T1000 (cell line): ENCODE results near the gene CARMIL1.
"Not testable (repeated sequence)": the region's sequence is repeated elsewhere in the genome, so short reads cannot be mapped to it uniquely, and the experiment has no call there.

ENCODE experiments used
- DNase-seq: peaks from one replicate; lab custom pipeline; 2025; ENCODE audit warnings: mixed read lengths; lab: John Stamatoyannopoulos, UW

CARMIL1 gene

DNA sequence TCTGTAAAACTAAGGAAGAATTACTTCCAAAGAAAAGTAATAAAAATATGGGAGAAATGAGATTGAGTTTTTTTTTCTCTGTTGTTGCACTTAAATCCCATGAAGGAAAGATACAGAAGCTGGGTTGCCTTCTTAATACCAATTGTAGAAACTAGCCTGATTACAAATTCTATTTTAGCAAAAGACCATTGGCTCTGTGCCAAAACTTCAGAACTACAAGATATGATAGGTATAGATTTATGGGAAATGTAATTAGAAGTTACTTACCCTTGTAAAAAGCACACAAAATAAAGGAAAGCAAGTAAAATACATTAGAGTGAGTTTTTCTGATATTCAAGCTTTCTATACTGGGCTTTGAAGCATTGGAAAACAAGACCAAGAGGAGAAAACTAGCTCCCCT is 299.4 kb downstream of the CARMIL1 start:
- DNase-seq, result no peak

DNA sequence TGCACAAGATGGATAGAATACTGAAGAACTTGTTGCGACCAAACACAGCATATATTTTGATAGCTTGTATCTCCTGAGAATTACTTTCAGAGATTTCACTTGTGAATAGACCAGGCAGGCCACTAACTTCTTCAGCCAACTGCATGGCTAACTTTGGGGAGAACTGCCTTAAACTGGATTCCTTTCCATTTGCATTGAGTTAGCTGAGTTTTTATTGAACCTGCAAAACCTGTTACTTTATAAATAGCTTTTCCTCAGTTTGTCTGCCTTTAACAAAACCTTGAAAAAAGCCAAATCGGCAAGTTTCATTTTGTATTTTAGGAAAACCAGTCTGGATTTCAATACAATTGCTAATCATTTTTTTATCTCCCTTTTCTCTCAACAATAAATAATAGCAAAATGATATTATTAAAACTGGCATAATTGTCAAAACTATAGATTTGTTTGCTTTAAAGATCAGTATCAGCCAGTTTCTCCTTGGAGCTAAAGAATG is 300.3 kb downstream of the CARMIL1 start:
- DNase-seq, result no peak

DNA sequence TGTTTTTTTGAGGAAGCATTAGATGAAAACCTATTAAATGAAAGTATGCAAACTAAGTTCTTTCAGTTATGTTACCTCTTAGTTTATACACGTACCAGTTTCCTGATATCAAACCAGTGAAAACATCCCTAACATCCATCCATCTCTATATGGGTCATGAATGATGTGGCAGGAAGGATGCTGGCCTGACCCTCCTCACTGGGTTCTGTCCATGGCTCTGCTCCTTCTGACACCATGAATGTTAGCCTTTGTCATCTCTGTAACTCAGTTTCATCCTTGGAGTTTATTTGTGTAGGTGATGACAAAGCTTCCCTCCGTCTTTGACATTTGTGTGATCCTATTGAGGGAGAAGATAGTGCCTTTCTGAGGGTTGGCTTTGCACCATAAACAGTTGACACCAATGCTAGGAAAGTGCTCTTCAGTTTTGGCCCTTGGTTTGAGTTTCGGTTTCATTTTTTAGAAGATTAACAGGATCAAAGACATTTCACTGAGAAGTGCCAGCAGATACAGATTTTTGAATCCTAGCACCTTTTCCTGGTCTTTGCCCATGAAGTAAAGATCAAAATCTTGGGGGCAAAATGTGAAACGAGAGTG is 300.8 kb downstream of the CARMIL1 start:
- no peak for DNase-seq

GRCh38 chr6:25582101-25582500 is 302.9 kb downstream of the CARMIL1 start:
- DNase-seq, result no peak

- DNase-seq, result no peak
Observed at GRCh38 chr6:25583099-25583498, 303.9 kb downstream of the CARMIL1 start.

- DNase-seq, result no peak
Observed at GRCh38 chr6:25583906-25584305, 304.7 kb downstream of the CARMIL1 start.

DNA sequence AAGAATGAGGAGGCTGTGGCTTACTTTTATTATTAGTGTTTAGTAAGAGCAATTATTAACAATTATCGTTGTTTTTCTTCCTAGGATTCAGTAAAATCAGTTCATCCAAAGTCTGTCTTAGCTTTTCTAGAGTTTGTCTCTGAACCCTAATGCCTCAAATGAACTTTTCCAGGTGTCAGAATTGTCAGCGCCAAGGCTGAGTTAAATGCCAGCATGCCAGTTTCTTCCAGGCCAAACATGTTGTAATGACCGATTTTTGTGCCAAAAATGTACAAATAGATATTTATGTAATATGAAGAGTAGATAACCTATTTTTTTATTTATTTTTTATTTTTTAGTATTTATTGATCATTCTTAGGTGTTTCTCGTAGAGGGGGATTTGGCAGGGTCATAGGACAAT is 306.1 kb downstream of the CARMIL1 start:
- no peak for DNase-seq

- DNase-seq, result not testable (repeated sequence)
Observed at GRCh38 chr6:25586119-25586518, 306.9 kb downstream of the CARMIL1 start.

DNA sequence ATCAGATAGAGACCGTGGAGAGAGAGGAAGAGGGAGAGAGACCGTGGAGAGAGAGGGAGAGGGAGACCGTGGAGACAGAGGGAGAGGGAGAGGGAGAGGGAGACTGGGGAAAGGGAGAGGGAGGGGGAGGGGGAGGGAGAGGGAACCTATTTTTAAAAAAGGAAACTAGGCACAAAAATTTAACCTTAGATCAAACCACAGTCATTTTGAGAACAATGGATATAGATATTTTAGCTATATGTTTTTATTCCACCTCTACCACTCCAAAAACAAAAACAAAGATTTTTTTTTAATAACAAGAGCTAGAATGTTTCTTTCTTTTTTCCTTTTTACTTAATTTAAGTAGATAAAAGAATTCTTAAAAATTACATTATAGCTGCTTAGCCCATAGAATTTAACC is 307.8 kb downstream of the CARMIL1 start:
- DNase-seq, result no peak

- DNase-seq, result no peak
Observed at GRCh38 chr6:25590986-25591385, 311.8 kb downstream of the CARMIL1 start.

DNA sequence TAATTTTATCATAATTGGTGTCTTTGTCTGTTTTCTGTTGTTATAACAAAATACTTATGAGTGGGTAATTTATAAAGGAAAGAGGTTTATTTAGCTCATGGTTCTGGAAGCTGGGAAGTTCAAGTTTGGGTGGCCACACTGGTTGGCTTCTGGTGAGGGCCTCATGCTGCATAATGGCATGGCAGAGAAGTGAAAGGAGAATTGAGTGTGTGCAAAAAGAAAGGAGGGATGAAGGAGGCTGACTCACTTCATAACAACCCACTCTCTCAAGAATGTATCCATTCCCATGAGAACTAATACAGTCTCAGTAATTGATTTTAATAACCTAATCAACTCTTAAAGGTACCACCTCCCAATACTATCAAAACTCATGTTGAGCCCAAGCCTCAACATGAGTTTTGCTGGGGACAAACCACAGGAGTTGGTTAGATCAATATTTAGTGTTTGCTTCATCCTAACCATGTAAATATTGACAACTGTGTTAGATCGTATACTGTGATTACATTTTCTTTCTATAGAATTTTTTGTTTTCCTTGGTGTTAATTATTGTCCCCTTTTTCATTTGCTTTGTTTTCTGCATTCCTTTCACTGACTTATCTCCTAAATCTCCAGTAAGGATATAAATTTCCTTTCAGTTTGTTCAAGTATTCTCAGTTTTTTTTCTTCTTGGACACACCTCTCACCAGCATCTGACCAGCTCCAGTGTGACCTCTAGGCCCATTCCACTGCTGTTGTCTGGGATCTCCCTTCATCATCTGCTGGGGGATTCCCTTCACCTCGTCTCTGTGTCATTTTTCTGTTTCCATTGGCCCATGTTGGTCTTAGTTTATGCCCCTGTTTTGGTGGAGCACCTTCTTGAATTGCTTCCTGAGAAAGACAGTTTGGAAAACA is 318.0 kb downstream of the CARMIL1 start:
- no peak for DNase-seq

- no peak for DNase-seq
Observed at GRCh38 chr6:25599516-25600085, 320.4 kb downstream of the CARMIL1 start.

DNA sequence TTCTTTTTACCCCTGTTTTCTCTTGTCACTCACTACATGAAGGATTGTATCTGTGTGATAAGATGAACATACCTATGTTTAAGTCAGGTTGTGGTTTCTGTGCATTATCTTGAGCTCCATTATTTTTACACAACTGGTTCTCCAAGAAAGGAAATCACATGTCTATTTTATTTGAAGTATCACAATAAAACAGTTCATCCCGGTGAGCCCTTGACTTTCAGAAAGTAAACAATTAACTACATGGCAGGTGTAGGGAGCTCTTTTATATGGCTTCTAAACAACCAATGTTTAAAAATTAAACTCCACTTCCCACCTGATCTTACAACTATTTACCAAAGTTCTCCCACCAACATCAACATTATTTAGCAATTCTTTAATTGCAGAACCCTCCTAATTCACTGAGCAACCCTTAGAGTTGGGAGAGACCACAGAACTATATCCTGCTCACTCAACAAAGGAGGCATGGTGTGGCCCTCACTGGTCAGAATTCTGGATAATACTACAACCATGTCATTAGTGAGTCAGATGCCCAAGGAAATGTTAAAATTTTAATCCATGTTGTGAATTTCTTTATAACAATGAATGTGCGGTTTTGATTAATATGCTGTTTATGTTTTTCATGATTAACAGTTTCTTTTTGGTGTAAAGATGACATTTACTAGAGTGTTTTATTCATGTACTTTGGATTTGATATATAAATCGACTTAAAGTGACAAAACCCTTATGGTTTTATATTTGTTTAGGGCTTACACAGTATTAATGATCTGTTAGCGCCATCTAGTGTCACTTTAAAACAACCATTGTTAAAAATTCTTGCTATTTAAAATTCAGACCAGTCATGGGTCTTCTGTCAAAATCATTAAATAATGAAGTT is 322.9 kb downstream of the CARMIL1 start:
- no peak for DNase-seq

GRCh38 chr6:25602674-25602982 is 323.5 kb downstream of the CARMIL1 start:
- DNase-seq, result no peak

DNA sequence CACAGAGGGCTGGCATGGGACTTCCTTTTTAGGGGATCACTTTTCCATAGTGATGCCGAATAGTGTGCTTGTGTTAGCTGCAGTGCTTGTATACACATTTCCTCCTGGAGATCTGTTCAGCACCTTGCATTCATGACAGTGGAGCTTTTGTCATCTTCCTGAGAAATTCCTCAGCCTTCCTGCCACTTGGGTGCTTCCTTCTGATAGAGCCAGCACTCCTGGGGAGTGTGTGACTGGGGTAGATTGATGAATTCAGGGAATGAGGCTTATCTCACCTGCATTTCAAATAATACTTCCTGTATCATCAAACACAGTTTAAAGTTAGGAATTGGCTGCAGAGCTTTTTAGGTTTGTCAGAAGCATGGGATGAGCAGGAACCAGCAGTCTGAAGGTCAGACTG is 324.1 kb downstream of the CARMIL1 start:
- no peak for DNase-seq

DNA sequence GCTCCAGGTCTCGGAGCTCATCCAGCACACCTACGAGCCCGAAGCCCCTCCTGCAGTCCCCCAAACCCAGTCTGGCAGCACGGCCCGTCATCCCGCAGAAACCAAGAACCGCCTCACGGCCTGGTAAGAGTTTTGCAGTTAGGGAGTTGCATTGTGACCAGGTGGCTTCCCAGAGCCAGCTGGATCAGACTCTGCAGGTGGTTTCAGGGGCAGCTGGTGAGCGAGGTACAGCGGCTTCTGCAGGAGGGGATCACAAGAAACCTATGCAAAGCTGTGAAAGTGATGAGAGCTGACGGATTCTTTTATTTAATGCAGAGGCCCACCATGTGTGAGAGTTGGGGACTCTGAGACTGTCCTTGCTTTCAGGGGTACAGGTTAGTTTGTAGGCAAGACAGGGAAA is 327.0 kb downstream of the CARMIL1 start:
- DNase-seq, result no peak

- no peak for DNase-seq
Observed at GRCh38 chr6:25608558-25609174, 329.5 kb downstream of the CARMIL1 start.

DNA sequence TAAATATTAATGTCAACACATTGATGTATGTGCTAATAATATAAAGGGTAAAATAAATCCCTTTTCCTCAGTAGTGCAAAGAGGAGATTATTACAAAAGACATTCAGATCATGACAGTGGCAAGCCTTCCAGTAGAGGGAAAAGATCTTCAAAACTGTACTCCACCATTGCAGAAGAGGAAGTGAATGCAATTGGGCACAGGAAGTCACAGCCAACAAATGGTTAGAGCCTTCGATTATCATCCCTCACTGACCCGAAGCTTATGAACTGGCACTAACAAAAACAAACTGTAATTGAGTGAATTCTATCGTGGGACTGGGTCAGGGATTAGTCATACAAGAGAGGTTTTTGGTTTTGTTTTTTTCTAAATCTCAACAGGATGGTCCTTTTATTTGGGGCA is 333.5 kb downstream of the CARMIL1 start:
- DNase-seq, result no peak

- DNase-seq, result no peak
Observed at GRCh38 chr6:25613415-25613814, 334.2 kb downstream of the CARMIL1 start.

DNA sequence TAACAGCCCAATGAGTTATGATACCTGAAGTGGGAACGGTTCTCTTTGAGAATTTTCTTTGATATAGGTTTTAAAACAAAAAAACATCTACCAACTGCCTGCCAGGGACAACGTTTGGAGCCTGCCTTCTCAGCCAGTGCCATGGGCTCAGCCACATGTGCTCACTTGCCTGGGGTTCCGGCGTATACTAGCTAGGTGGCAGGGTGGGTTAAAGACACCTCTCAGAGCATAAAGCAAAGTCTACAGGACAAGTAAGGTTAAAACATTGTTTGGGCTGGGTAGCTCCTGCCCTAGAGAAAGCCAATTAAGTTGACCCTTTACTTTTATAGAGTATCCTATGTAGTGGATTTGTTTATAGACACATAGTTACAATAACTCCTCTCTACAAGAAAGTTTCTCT is 334.9 kb downstream of the CARMIL1 start:
- no peak for DNase-seq

- DNase-seq, result no peak
Observed at GRCh38 chr6:25615471-25615870, 336.3 kb downstream of the CARMIL1 start.

DNA sequence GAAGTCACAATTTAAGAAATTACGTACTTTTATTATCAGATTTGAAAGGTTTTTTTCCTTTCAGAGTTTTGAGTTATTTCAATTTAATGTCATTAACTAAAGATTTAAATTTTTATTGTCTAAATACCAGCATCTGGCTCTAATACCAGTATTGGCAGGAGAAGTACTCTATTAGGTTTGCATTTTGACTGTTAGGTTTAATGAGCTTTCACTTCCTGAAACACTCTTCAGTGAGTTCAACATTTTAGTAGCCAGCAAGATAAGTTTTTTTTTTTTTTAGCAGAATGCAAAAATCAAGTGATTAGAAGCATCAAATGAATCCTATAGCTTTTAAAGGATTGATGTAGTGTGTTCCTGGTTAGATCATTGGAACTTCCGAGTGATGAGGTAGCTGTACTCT is 338.8 kb downstream of the CARMIL1 start:
- DNase-seq, result no peak
